Measurements from ENCODE around the gene THOC1. TPM values are rescaled to one million over a fixed set of nuclear protein-coding genes. Genes with fewer than 3 reads are reported as not detected.

The THOC1 gene
- total RNA-seq, 1 donor from 2014 or later = 68.6 TPM

DNA sequence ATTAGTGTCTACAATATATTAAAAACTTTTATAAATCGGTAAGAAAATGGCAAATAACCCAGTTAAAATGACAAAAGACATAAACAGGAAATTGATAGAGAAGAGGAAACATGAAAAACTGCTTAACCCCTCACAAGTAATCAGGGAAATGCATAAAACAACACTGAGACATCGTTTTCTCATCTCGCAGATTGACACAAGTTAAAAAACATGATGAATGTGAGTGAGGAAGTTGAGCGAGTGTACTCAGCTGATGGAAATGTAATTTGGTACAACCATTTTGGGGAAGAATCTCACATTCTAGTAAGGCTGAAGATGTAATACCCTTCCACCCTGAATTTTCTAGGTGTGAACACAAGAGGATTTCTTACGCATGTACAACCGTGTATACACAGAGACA lies 18.0 kb upstream of the THOC1 start:
- no peak overlapping the region for H3K4me3 Mint-ChIP-seq
- intact Hi-C loops (cut with micrococcal nuclease) = no loop called here
- no peaks in the 10 kb centered on the region for H3K36me3 Mint-ChIP-seq (ENCODE audit: low read depth)
- H3K9me3 Mint-ChIP-seq = no peaks in the 10 kb centered on the region
- TF ChIP-seq, protein P1, sequence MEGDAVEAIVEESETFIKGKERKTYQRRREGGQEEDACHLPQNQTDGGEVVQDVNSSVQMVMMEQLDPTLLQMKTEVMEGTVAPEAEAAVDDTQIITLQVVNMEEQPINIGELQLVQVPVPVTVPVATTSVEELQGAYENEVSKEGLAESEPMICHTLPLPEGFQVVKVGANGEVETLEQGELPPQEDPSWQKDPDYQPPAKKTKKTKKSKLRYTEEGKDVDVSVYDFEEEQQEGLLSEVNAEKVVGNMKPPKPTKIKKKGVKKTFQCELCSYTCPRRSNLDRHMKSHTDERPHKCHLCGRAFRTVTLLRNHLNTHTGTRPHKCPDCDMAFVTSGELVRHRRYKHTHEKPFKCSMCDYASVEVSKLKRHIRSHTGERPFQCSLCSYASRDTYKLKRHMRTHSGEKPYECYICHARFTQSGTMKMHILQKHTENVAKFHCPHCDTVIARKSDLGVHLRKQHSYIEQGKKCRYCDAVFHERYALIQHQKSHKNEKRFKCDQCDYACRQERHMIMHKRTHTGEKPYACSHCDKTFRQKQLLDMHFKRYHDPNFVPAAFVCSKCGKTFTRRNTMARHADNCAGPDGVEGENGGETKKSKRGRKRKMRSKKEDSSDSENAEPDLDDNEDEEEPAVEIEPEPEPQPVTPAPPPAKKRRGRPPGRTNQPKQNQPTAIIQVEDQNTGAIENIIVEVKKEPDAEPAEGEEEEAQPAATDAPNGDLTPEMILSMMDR (IDR thresholded peaks at IDR 0.05) = no peak
- ChIA-PET POLR2A (no interaction called here), CTCF (no interaction called here)
- H3K4me1 Mint-ChIP-seq = no peaks in the 10 kb centered on the region
- DNase-seq (no peak), ATAC-seq (ENCODE audit: low read depth) (no peak)
- peaks cover 12% of the 10 kb centered on the region for H3K27me3 Mint-ChIP-seq
- no peak overlapping the region for H3K27ac Mint-ChIP-seq

- no peak overlapping the region for H3K4me3 Mint-ChIP-seq
- no peak overlapping the region for H3K27ac Mint-ChIP-seq
- DNase-seq = no peak
- H3K9me3 Mint-ChIP-seq = peaks cover 4% of the 10 kb centered on the region
- H3K4me1 Mint-ChIP-seq = no peaks in the 10 kb centered on the region
- H3K27me3 Mint-ChIP-seq = peaks cover 2% of the 10 kb centered on the region
- POLR2A ChIA-PET = no interaction called here
- TF ChIP-seq, protein P1 (IDR thresholded peaks at IDR 0.05) = no peak
- no peak for ATAC-seq (ENCODE audit: low read depth)
- CTCF ChIA-PET = no interaction called here
- intact Hi-C loops (cut with micrococcal nuclease) = no loop called here
- H3K36me3 Mint-ChIP-seq (ENCODE audit: low read depth) = no peaks in the 10 kb centered on the region
These were observed 7.6 kb upstream of the THOC1 start for GRCh38 chr18:275486-275885.

GRCh38 chr18:274313-274712 lies 6.5 kb upstream of the THOC1 start:
- no peak overlapping the region for H3K27ac Mint-ChIP-seq
- ATAC-seq (ENCODE audit: low read depth) (no peak), DNase-seq (no peak)
- peaks cover 4% of the 10 kb centered on the region for H3K9me3 Mint-ChIP-seq
- no peaks in the 10 kb centered on the region for H3K36me3 Mint-ChIP-seq (ENCODE audit: low read depth)
- peaks cover 6% of the 10 kb centered on the region for H3K4me1 Mint-ChIP-seq
- CTCF ChIA-PET = no interaction called here
- intact Hi-C loops (cut with micrococcal nuclease) = no loop called here
- H3K27me3 Mint-ChIP-seq = peaks cover 2% of the 10 kb centered on the region
- TF ChIP-seq, protein P1 (IDR thresholded peaks at IDR 0.05) = no peak
- POLR2A ChIA-PET = no interaction called here
- H3K4me3 Mint-ChIP-seq = no peak overlapping the region

GRCh38 chr18:273525-273924 lies 5.7 kb upstream of the THOC1 start:
- Mint-ChIP-seq H3K4me1 (peaks cover 12% of the 10 kb centered on the region), H3K4me3 (no peak overlapping the region), H3K36me3 (ENCODE audit: low read depth) (peaks cover 3% of the 10 kb centered on the region), H3K9me3 (peaks cover 2% of the 10 kb centered on the region), H3K27me3 (peaks cover 2% of the 10 kb centered on the region), H3K27ac (no peak overlapping the region)
- CTCF ChIA-PET = no interaction called here
- ATAC-seq (ENCODE audit: low read depth) = no peak
- intact Hi-C loops (cut with micrococcal nuclease) = no loop called here
- DNase-seq = no peak
- POLR2A ChIA-PET = no interaction called here
- TF ChIP-seq, protein P1 (IDR thresholded peaks at IDR 0.05) = no peak

GRCh38 chr18:272650-273049 lies 4.8 kb upstream of the THOC1 start:
- Mint-ChIP-seq H3K27me3 (peaks cover 2% of the 10 kb centered on the region), H3K9me3 (peaks cover under 1% of the 10 kb centered on the region), H3K4me3 (no peak overlapping the region), H3K4me1 (peaks cover 20% of the 10 kb centered on the region), H3K36me3 (ENCODE audit: low read depth) (peaks cover 11% of the 10 kb centered on the region), H3K27ac (no peak overlapping the region)
- ChIA-PET CTCF (no interaction called here), POLR2A (no interaction called here)
- intact Hi-C loops (cut with micrococcal nuclease) = no loop called here
- ATAC-seq (ENCODE audit: low read depth) (no peak), DNase-seq (no peak)
- TF ChIP-seq, protein P1 (IDR thresholded peaks at IDR 0.05) = no peak
